Endometrial microvascular endothelial cells (primary cell): Measurements from ENCODE around the gene HMGN3. TPM values are rescaled to one million over a fixed set of nuclear protein-coding genes. Genes with fewer than 3 reads are reported as not detected.

Experiments used
- in situ Hi-C: cut with HindIII; loops from 2 replicates; pipeline ENCODE4 v1.10.0; 2017; ENCODE audit warnings: low sequenced_read_pairs, low pct_unique_long_range_greater_than_20kb; ENCODE audit errors: inconsistent ontology term
- total RNA-seq: library from RNA; depleted of rRNA; stranded (reverse); fragments of >200 nt; gene quantifications from one replicate; pipeline ENCODE4 v1.2.3, GENCODE V29; 2015; ENCODE audit errors: inconsistent ontology term

Gene HMGN3
- total RNA-seq, 1 donor from 2014 or later = 69.3 TPM

- in situ Hi-C loops = no loop called here
Observed at GRCh38 chr6:79236711-79237110, 2.2 kb upstream of the HMGN3 start.

- in situ Hi-C loops = no loop called here
Observed at GRCh38 chr6:79233611-79234149, 802 bp downstream of the HMGN3 start.

- in situ Hi-C loops = no loop called here
Observed at GRCh38 chr6:79232696-79233462, 1.6 kb downstream of the HMGN3 start.

GRCh38 chr6:79231666-79232065 is 2.8 kb downstream of the HMGN3 start:
- in situ Hi-C loops = no loop called here

- in situ Hi-C loops = no loop called here
Observed at GRCh38 chr6:79231101-79231500, 3.4 kb downstream of the HMGN3 start.

GRCh38 chr6:79230149-79230548 is 4.3 kb downstream of the HMGN3 start:
- in situ Hi-C loops = no loop called here

- in situ Hi-C loops = no loop called here
Observed at GRCh38 chr6:79227445-79227844, 7.0 kb downstream of the HMGN3 start.

GRCh38 chr6:79226660-79227059 is 7.8 kb downstream of the HMGN3 start:
- in situ Hi-C loops = no loop called here

- in situ Hi-C loops = no loop called here
Observed at GRCh38 chr6:79225717-79226599, 8.5 kb downstream of the HMGN3 start.

- in situ Hi-C loops = no loop called here
Observed at GRCh38 chr6:79223611-79224404, 10.7 kb downstream of the HMGN3 start.

- in situ Hi-C loops = no loop called here
Observed at GRCh38 chr6:79215213-79215824, 19.2 kb downstream of the HMGN3 start.

GRCh38 chr6:79212859-79213258 is 21.6 kb downstream of the HMGN3 start:
- in situ Hi-C loops = no loop called here

GRCh38 chr6:79208816-79209215 is 25.7 kb downstream of the HMGN3 start:
- in situ Hi-C loops = no loop called here

- in situ Hi-C loops = no loop called here
Observed at GRCh38 chr6:79203753-79204253, 30.7 kb downstream of the HMGN3 start.

- in situ Hi-C loops = no loop called here
Observed at GRCh38 chr6:79202556-79202955, 31.9 kb downstream of the HMGN3 start.

- in situ Hi-C loops = no loop called here
Observed at GRCh38 chr6:79201983-79202382, 32.5 kb downstream of the HMGN3 start.

GRCh38 chr6:79201143-79201542 is 33.3 kb downstream of the HMGN3 start:
- in situ Hi-C loops = no loop called here

- in situ Hi-C loops = no loop called here
Observed at GRCh38 chr6:79196912-79197311, 37.6 kb downstream of the HMGN3 start.
